ENCODE measurements around the gene NCOA7. TPM values are rescaled to one million over a fixed set of nuclear protein-coding genes. Genes with fewer than 3 reads are reported as not detected.

Gene NCOA7
- total and polyA plus RNA-seq, 9 of the 15 experiments (the other 6 are each of a cell fraction or from before 2014, with no cell fraction given) = 5.8 to 14.6 (median 9.3) TPM

- TF ChIP-seq HMG20A (CRISPR knock-in tag; conservative IDR thresholded peaks at IDR 0.05) (no peak), ZNF561 (CRISPR knock-in tag; conservative IDR thresholded peaks at IDR 0.05) (no peak), STAT5A (IDR thresholded peaks at IDR 0.05; ENCODE audit: borderline replicate concordance, low read length) (no peak), TAL1 (IDR thresholded peaks at IDR 0.05) (no peak), KAT8 (IDR thresholded peaks at IDR 0.05; ENCODE audit: low read depth) (no peak), ZNF224 (CRISPR knock-in tag; IDR thresholded peaks at IDR 0.05) (no peak), ZNF134 (CRISPR knock-in tag; conservative IDR thresholded peaks at IDR 0.05) (no peak), SRF (CRISPR knock-in tag; IDR thresholded peaks at IDR 0.05) (no peak), RBM22 (IDR thresholded peaks at IDR 0.05; ENCODE audit: low read depth, low read length, poor library complexity, severe bottlenecking) (no peak), HNRNPL (IDR thresholded peaks at IDR 0.05; ENCODE audit: low read depth, low read length) (no peak), CBX8 (IDR thresholded peaks at IDR 0.05; ENCODE audit: borderline replicate concordance, extremely low read depth, low read depth, low read length, poor library complexity, severe bottlenecking) (no peak), ZNF239 (CRISPR knock-in tag; IDR thresholded peaks at IDR 0.05) (no peak), EWSR1 (IDR thresholded peaks at IDR 0.05; ENCODE audit: borderline replicate concordance, low read depth, partially characterized antibody) (no peak), ZC3H11A (IDR thresholded peaks at IDR 0.05; ENCODE audit: low read depth, low read length) (no peak), EGR1 (conservative IDR thresholded peaks at IDR 0.05) (peak; percentile 82), PPARD (CRISPR knock-in tag; IDR thresholded peaks at IDR 0.05) (no peak), NFIC (IDR thresholded peaks at IDR 0.05) (no peak), ATF1 (CRISPR knock-in tag; IDR thresholded peaks at IDR 0.05) (no peak), ATF1 (tag; IDR thresholded peaks at IDR 0.05) (peak; percentile 54; the same call in 1 of the 2 replicates), ZFPM2 (CRISPR knock-in tag; IDR thresholded peaks at IDR 0.05) (no peak), ZC3H4 (CRISPR knock-in tag; IDR thresholded peaks at IDR 0.05; ENCODE audit: borderline replicate concordance) (no peak), MIER1 (IDR thresholded peaks at IDR 0.05; ENCODE audit: low read depth) (no peak), LCOR (CRISPR knock-in tag; IDR thresholded peaks at IDR 0.05) (0 out of 2 replicates have a peak, but pooled peaks have one; percentile 7), CBX3 (IDR thresholded peaks at IDR 0.05; ENCODE audit: borderline replicate concordance in 1 of 2, low read length in 2 of 2) (no peak), NCOA2 (IDR thresholded peaks at IDR 0.05; ENCODE audit: partially characterized antibody in 2 of 2) (no peak), RBM17 (IDR thresholded peaks at IDR 0.05; ENCODE audit: borderline replicate concordance, low read depth, low read length) (no peak), SAFB (IDR thresholded peaks at IDR 0.05; ENCODE audit: borderline replicate concordance, low read depth, low read length) (peak; percentile 65; the same call in 1 of the 2 replicates), ZNF780A (CRISPR knock-in tag; IDR thresholded peaks at IDR 0.05) (no peak), RFX1 (IDR thresholded peaks at IDR 0.05) (no peak), ZNF354B (CRISPR knock-in tag; IDR thresholded peaks at IDR 0.05) (no peak), SLC30A9 (CRISPR knock-in tag; IDR thresholded peaks at IDR 0.05) (no peak), CHD1 (IDR thresholded peaks at IDR 0.05; ENCODE audit: low read length) (no peak)
- TF ChIP-seq, protein P1, sequence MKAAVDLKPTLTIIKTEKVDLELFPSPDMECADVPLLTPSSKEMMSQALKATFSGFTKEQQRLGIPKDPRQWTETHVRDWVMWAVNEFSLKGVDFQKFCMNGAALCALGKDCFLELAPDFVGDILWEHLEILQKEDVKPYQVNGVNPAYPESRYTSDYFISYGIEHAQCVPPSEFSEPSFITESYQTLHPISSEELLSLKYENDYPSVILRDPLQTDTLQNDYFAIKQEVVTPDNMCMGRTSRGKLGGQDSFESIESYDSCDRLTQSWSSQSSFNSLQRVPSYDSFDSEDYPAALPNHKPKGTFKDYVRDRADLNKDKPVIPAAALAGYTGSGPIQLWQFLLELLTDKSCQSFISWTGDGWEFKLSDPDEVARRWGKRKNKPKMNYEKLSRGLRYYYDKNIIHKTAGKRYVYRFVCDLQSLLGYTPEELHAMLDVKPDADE (conservative IDR thresholded peaks at IDR 0.05; ENCODE audit: control insufficient read depth, low read depth, low read length) = no peak
Measured at GRCh38 chr6:125749173-125749864, 41.4 kb upstream of the NCOA7 start, which contains the start of gene HEY2 (continued).
